Activated CD8-positive, alpha-beta T cell treated with anti-CD3 and anti-CD28 coated beads for 36 hours (primary cell): ENCODE results near the gene MCM5. TPM values are rescaled to one million over a fixed set of nuclear protein-coding genes. Genes with fewer than 3 reads are reported as not detected.
"Not testable (repeated sequence)": the region's sequence is repeated elsewhere in the genome, so short reads cannot be mapped to it uniquely, and the experiment has no call there.

Source experiments
- ATAC-seq: fragments of 200-7000 bp; cut with Tn5 transposase; one replicate; pipeline ENCODE4 v1.10.0; 2021; ENCODE audit warnings: mild to moderate bottlenecking, moderate library complexity
- CTCF ChIA-PET: fragments of 350-600 bp; sonication (Branson Sonifier 250); formaldehyde crosslinking; loops from one replicate; lab custom pipeline; 2021; ENCODE audit warnings: antibody characterized with exemption; lab: Charles Lee
- POLR2A ChIA-PET: fragments of 350-600 bp; sonication (Branson Sonifier 250); formaldehyde crosslinking; loops from one replicate; lab custom pipeline; 2021; ENCODE audit warnings: antibody characterized with exemption; lab: Charles Lee
- DNase-seq: peaks from one replicate; pipeline ENCODE4 v3.0.0-alpha.2; 2020
- H3K27ac Mint-ChIP-seq: one replicate; pipeline ENCODE4 v1.8.0; 2021; ENCODE audit warnings: mild to moderate bottlenecking, mixed read lengths
- H3K27me3 Mint-ChIP-seq: one replicate; pipeline ENCODE4 v1.8.0; 2021; ENCODE audit warnings: mixed read lengths
- H3K36me3 Mint-ChIP-seq: one replicate; pipeline ENCODE4 v1.8.0; 2021; ENCODE audit warnings: low read depth, mixed read lengths
- H3K4me1 Mint-ChIP-seq: one replicate; pipeline ENCODE4 v1.8.0; 2021; ENCODE audit warnings: low read depth, mixed read lengths
- H3K4me3 Mint-ChIP-seq: one replicate; pipeline ENCODE4 v1.8.0; 2021; ENCODE audit warnings: mild to moderate bottlenecking, moderate library complexity, mixed read lengths
- H3K9me3 Mint-ChIP-seq: one replicate; pipeline ENCODE4 v1.8.0; 2021; ENCODE audit warnings: mixed read lengths
- CTCF ChIP-seq: fragments of 200-600 bp; IDR thresholded peaks from one replicate; pipeline ENCODE4 v1.8.0; 2022; ENCODE audit warnings: antibody characterized with exemption, mild to moderate bottlenecking
- intact Hi-C: fragments of 100-400 bp; cut with micrococcal nuclease; formaldehyde crosslinking; loops from one replicate; pipeline ENCODE4 v1.10.0; 2022
- total RNA-seq, 2 experiments: library from RNA; stranded (reverse); gene quantifications; one replicate each; pipeline ENCODE4 v1.2.3, GENCODE V29; 2021

Gene MCM5
- total RNA-seq, 2 experiments from 2014 or later, result 318 to 319 TPM

DNA sequence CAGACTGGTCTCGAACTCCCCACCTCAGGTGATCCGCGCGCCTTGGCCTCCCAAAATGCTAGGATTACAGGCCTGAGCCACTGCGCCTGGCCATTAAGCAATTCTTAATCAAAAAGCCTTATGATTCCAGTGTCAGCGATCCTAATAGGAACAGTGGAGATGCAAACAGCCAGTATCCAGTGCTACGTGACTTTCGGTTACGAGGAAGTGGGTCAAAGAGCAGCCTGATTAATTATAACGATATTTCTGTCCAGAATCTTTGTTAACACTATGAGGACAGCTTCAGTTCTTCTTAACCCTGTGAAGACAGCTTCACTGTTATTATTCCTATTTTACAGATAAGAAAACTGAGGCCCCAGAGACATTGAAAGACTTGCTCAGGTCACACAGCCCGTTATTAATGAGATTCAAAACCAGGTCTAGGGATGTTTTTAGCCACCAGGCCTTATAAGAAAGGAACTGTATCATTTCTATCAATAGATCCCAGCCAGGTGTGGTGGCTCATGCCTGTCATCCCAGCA is 36.3 kb upstream of the MCM5 start:
- Mint-ChIP-seq H3K36me3 (no peaks in the 10 kb centered on the region), H3K27me3 (peaks cover 15% of the 10 kb centered on the region), H3K9me3 (no peaks in the 10 kb centered on the region), H3K4me1 (no peaks in the 10 kb centered on the region), H3K4me3 (no peak overlapping the region), H3K27ac (no peak overlapping the region)
- ATAC-seq (no peak), DNase-seq (no peak)
- ChIA-PET POLR2A (interaction anchor here (1.3 kb wide), 1 partner anchor 8 kb away, joined by 4 read pairs; no protein-coding TSS in a partner anchor), CTCF (interaction anchor here (1.0 to 2.2 kb wide), 2 partner anchors 11 to 12 kb away, joined by 4 to 6 read pairs; no protein-coding TSS in a partner anchor)
- no peak for TF ChIP-seq CTCF
- intact Hi-C loops, result loop anchor here (2.0 kb wide), 1 partner anchor 21 kb away; no protein-coding TSS in a partner anchor

DNA sequence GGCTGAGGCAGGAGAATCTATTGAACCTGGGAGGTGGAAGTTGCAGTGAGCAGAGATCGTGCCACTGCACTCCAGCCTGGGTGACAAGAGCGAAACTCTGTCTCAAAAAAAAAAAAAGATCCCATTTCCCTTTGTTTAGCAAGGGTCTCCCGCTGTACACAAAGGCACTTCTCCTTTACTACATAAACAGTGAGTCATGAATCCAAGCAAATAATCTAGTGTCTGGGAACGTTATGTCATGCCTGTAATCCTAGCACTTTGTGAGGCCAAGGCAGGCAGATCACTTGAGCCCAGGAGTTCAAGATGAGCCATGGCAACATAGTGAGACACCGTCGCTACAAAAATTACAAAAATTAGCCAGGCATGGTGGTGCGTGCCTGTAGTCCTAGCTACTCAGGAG is 35.7 kb upstream of the MCM5 start:
- intact Hi-C loops, result loop anchor here (2.0 kb wide), 1 partner anchor 21 kb away; no protein-coding TSS in a partner anchor
- DNase-seq, H3K4me1 Mint-ChIP-seq, H3K9me3 Mint-ChIP-seq, H3K27ac Mint-ChIP-seq, H3K36me3 Mint-ChIP-seq, POLR2A ChIA-PET, H3K4me3 Mint-ChIP-seq, ATAC-seq: not testable (repeated sequence)
- peaks cover 18% of the 10 kb centered on the region for H3K27me3 Mint-ChIP-seq
- CTCF ChIA-PET, result interaction anchor here (1.0 kb wide), 1 partner anchor 11 kb away, joined by 4 read pairs; no protein-coding TSS in a partner anchor

DNA sequence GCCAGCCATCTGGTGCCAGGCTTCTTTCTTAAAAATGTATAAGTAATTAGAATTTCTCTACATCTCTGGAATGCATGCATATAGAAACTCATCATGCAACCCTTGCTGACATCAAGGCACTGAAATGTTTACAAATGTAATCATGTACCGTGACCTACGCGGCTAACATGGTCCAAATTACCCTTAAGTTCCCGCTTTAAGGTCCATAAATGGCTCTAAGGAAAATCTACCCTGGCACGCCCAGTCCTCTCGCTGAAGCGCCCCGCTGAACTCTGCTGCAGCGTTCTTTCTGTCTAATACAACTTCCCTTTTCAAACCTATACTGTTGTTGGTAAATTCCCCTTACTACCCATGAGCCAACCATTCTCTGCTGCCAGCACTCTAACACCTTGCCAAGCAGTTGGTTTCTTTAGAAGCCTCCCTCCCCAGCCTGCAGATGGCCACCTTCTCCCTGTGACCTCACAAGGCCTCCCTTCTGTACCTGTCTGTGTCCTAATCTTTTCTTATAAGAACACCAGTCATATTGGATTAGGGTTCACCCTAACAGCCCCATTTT is 32.5 kb upstream of the MCM5 start:
- CTCF ChIA-PET, result interaction anchor here (2.3 kb wide), 1 partner anchor 16 kb away, joined by 6 read pairs; no protein-coding TSS in a partner anchor
- H3K27ac Mint-ChIP-seq, result no peak overlapping the region

DNA sequence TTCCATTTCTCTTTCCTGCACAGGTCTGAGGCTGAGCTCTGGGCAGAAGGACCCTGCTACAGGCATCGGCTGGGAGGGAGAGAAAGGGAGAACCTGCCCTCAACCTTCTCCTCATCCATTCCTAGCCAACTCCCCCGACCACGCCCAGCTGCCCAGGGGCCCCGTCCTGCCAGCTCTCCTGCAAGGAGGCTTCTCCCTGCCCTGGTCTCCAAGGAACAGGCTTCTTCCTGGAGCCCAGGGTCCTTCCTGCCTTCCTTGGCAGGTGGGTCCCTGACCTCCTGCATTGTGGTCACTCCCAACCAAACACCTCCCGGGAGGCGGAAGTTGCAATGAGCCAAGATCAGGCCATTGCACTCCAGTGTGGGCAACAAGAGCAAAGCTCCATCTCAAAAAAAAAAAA is 31.6 kb upstream of the MCM5 start:
- ChIA-PET CTCF (no interaction called here), POLR2A (interaction anchor here (0.9 kb wide), 1 partner anchor 17 kb away, joined by 4 read pairs; no protein-coding TSS in a partner anchor)
- ATAC-seq (no peak), DNase-seq (no peak)
- Mint-ChIP-seq H3K36me3 (no peaks in the 10 kb centered on the region), H3K9me3 (no peaks in the 10 kb centered on the region), H3K4me1 (peaks cover 5% of the 10 kb centered on the region), H3K4me3 (no peak overlapping the region), H3K27me3 (peaks cover 25% of the 10 kb centered on the region), H3K27ac (no peak overlapping the region)
- no peak for TF ChIP-seq CTCF
- intact Hi-C loops, result no loop called here

More for the DNA sequence above, 32.5 kb upstream of the MCM5 start:
- Mint-ChIP-seq H3K9me3 (no peaks in the 10 kb centered on the region), H3K4me3 (no peak overlapping the region), H3K36me3 (no peaks in the 10 kb centered on the region), H3K27me3 (peaks cover 25% of the 10 kb centered on the region), H3K4me1 (peaks cover 5% of the 10 kb centered on the region)
- ATAC-seq (no peak), DNase-seq (no peak)
- TF ChIP-seq CTCF, result no peak
- intact Hi-C loops, result no loop called here
- POLR2A ChIA-PET, result interaction anchor here (0.9 kb wide), 1 partner anchor 16 kb away, joined by 4 read pairs; no protein-coding TSS in a partner anchor

DNA sequence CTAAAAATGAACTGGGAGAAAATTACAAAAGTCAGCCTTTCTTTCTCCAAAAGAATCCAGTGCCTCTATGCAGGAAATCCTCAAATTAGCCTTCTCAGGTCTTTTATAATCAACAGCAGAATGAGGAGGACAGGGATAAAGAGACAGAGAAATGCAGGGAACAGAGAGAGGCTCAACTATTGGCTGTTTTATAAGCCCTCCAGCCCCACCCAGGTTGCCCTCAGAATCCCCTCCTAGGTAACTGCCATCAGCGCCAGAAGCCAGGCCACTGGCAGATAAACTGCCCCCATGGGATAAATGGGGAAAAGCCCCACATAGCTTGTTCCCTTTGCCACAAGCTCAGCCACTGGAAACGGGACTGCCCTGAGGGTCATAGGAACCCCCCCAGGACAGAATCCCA is 29.9 kb upstream of the MCM5 start:
- Mint-ChIP-seq H3K36me3 (no peaks in the 10 kb centered on the region), H3K27me3 (peaks cover 25% of the 10 kb centered on the region), H3K27ac (no peak overlapping the region), H3K9me3 (no peaks in the 10 kb centered on the region), H3K4me3 (no peak overlapping the region), H3K4me1 (peaks cover 5% of the 10 kb centered on the region)
- ChIA-PET POLR2A (no interaction called here), CTCF (no interaction called here)
- ATAC-seq, result no peak
- TF ChIP-seq CTCF, result no peak
- no peak for DNase-seq
- intact Hi-C loops, result no loop called here
